HepG2 (cell line): Measurements from ENCODE around the gene LZTR1. TPM values are rescaled to one million over a fixed set of nuclear protein-coding genes. Genes with fewer than 3 reads are reported as not detected.

Experiments used
- CAMTA2 ChIP-seq: sonication (generic); formaldehyde crosslinking; IDR thresholded peaks from 2 replicates; pipeline ENCODE4 v1.4.0; 2020; ENCODE audit warnings: mild to moderate bottlenecking, missing genetic modification reagents, borderline replicate concordance
- CBFB ChIP-seq: sonication (generic); formaldehyde crosslinking; IDR thresholded peaks from 2 replicates; pipeline ENCODE4 v1.4.0; 2020; ENCODE audit warnings: missing genetic modification reagents
- CREBL2 ChIP-seq: sonication (generic); formaldehyde crosslinking; IDR thresholded peaks from 2 replicates; pipeline ENCODE4 v1.8.1; 2023; ENCODE audit warnings: missing genetic modification reagents, mild to moderate bottlenecking, borderline replicate concordance
- FLYWCH1 ChIP-seq: sonication (generic); formaldehyde crosslinking; IDR thresholded peaks from 2 replicates; pipeline ENCODE4 v1.8.1; 2023; ENCODE audit warnings: mild to moderate bottlenecking, missing genetic modification reagents
- FOXK1 ChIP-seq: sonication (generic); formaldehyde crosslinking; IDR thresholded peaks from 2 replicates; pipeline ENCODE4 v1.4.0; 2020; ENCODE audit warnings: low read depth, missing genetic modification reagents, borderline replicate concordance
- HINFP ChIP-seq: sonication (generic); formaldehyde crosslinking; IDR thresholded peaks from 2 replicates; pipeline ENCODE4 v1.4.0; 2020; ENCODE audit warnings: low read depth, mild to moderate bottlenecking, missing genetic modification reagents
- HMG20B ChIP-seq: conservative IDR thresholded peaks from 2 replicates; pipeline ENCODE4 v1.6.1; 2016; ENCODE audit warnings: missing genetic modification reagents, missing compliant biosample characterization
- HNF4A ChIP-seq: sonication (generic); formaldehyde crosslinking; IDR thresholded peaks from 2 replicates; pipeline ENCODE4 v1.4.0; 2020; ENCODE audit warnings: missing genetic modification reagents
- JUND ChIP-seq: sonication (generic); formaldehyde crosslinking; IDR thresholded peaks from 2 replicates; pipeline ENCODE4 v1.8.0; 2022; ENCODE audit warnings: mild to moderate bottlenecking, missing genetic modification reagents
- KAT8 ChIP-seq: IDR thresholded peaks from 2 replicates; pipeline ENCODE4 v1.6.1; 2016; ENCODE audit warnings: missing genetic modification reagents, missing compliant biosample characterization
- NAIF1 ChIP-seq: sonication (generic); formaldehyde crosslinking; IDR thresholded peaks from 2 replicates; pipeline ENCODE4 v1.5.0; 2020; ENCODE audit warnings: mild to moderate bottlenecking, missing genetic modification reagents, borderline replicate concordance
- PHF5A ChIP-seq: IDR thresholded peaks from one replicate; pipeline ENCODE4 v1.6.1; 2018; ENCODE audit warnings: low read depth, missing genetic modification reagents; ENCODE audit not compliant: unreplicated experiment
- PRPF4 ChIP-seq: fragments of 200-400 bp; formaldehyde crosslinking; IDR thresholded peaks from 2 replicates; pipeline ENCODE4 v1.6.1; 2016; ENCODE audit warnings: low read length, low read depth; ENCODE audit not compliant: poor library complexity, severe bottlenecking
- RAD21 ChIP-seq: fragments of 450-650 bp; formaldehyde crosslinking; IDR thresholded peaks from 2 replicates; pipeline ENCODE4 v1.5.0; 2020; ENCODE audit warnings: mild to moderate bottlenecking
- RBM39 ChIP-seq: fragments of 200-400 bp; formaldehyde crosslinking; IDR thresholded peaks from one replicate; pipeline ENCODE4 v1.6.1; 2018; ENCODE audit warnings: antibody characterized with exemption, mild to moderate bottlenecking, low read depth, low read length; ENCODE audit not compliant: poor library complexity, severe bottlenecking
- SKI ChIP-seq: fragments of 450-650 bp; IDR thresholded peaks from one replicate; pipeline ENCODE4 v1.6.1; 2018; ENCODE audit warnings: mild to moderate bottlenecking; ENCODE audit not compliant: partially characterized antibody
- SMARCC2 ChIP-seq: fragments of 450-650 bp; IDR thresholded peaks from 2 replicates; pipeline ENCODE4 v1.6.1; 2017; ENCODE audit warnings: antibody characterized with exemption, mild to moderate bottlenecking
- TBX2 ChIP-seq: sonication (generic); formaldehyde crosslinking; IDR thresholded peaks from 2 replicates; pipeline ENCODE4 v1.5.0; 2020; ENCODE audit warnings: missing genetic modification reagents, mild to moderate bottlenecking, borderline replicate concordance
- YEATS4 ChIP-seq: sonication (generic); formaldehyde crosslinking; IDR thresholded peaks from 2 replicates; pipeline ENCODE4 v1.4.0; 2020; ENCODE audit warnings: missing genetic modification reagents, borderline replicate concordance
- ZFAT ChIP-seq: sonication (generic); formaldehyde crosslinking; conservative IDR thresholded peaks from 2 replicates; pipeline ENCODE4 v1.8.1; 2023; ENCODE audit warnings: missing genetic modification reagents, inconsistent platforms
- ZFP82 ChIP-seq: sonication (generic); formaldehyde crosslinking; IDR thresholded peaks from 2 replicates; pipeline ENCODE4 v1.5.1; 2020; ENCODE audit warnings: mild to moderate bottlenecking, missing genetic modification reagents, borderline replicate concordance
- ZFP90 ChIP-seq: sonication (generic); formaldehyde crosslinking; IDR thresholded peaks from 2 replicates; pipeline ENCODE4 v1.8.0; 2022; ENCODE audit warnings: missing genetic modification reagents, mild to moderate bottlenecking, inconsistent platforms, borderline replicate concordance
- ZFX ChIP-seq: sonication (generic); formaldehyde crosslinking; IDR thresholded peaks from 2 replicates; pipeline ENCODE4 v1.4.0; 2020; ENCODE audit warnings: mild to moderate bottlenecking, low read depth, missing genetic modification reagents, moderate library complexity
- ZMAT3 ChIP-seq: sonication (generic); formaldehyde crosslinking; conservative IDR thresholded peaks from 2 replicates; pipeline ENCODE4 v1.7.0; 2021; ENCODE audit warnings: missing genetic modification reagents
- ZNF138 ChIP-seq: sonication (generic); formaldehyde crosslinking; IDR thresholded peaks from 2 replicates; pipeline ENCODE4 v1.5.0; 2020; ENCODE audit warnings: mild to moderate bottlenecking, low read depth, missing genetic modification reagents
- ZNF296 ChIP-seq: sonication (generic); formaldehyde crosslinking; conservative IDR thresholded peaks from 2 replicates; pipeline ENCODE4 v1.5.0; 2020; ENCODE audit warnings: mild to moderate bottlenecking, missing genetic modification reagents
- ZNF383 ChIP-seq: sonication (generic); formaldehyde crosslinking; IDR thresholded peaks from 2 replicates; pipeline ENCODE4 v1.4.0; 2020; ENCODE audit warnings: missing genetic modification reagents, mild to moderate bottlenecking, borderline replicate concordance
- ZNF468 ChIP-seq: sonication (generic); formaldehyde crosslinking; IDR thresholded peaks from 2 replicates; pipeline ENCODE4 v1.8.0; 2022; ENCODE audit warnings: mild to moderate bottlenecking, moderate library complexity, missing genetic modification reagents
- ZNF546 ChIP-seq: sonication (generic); formaldehyde crosslinking; conservative IDR thresholded peaks from 2 replicates; pipeline ENCODE4 v1.8.1; 2023; ENCODE audit warnings: mild to moderate bottlenecking, missing genetic modification reagents
- ZNF562 ChIP-seq: sonication (generic); formaldehyde crosslinking; IDR thresholded peaks from 2 replicates; pipeline ENCODE4 v1.8.0; 2022; ENCODE audit warnings: missing genetic modification reagents, borderline replicate concordance
- ZNF772 ChIP-seq: sonication (generic); formaldehyde crosslinking; IDR thresholded peaks from 2 replicates; pipeline ENCODE4 v1.5.0; 2020; ENCODE audit warnings: mild to moderate bottlenecking, missing genetic modification reagents
- ZNF792 ChIP-seq: IDR thresholded peaks from 2 replicates; pipeline ENCODE4 v1.6.1; 2016
- polyA plus RNA-seq, 8 experiments: library from polyadenylated mRNA; depleted of rRNA in 3 of 8; stranded (reverse) in 7 of 8; unstranded in 1 of 8; fragments of >200 nt; fragmentation: Illumina TruSeq in 4 of 8; extraction: Trizol in 4 of 8; gene quantifications; 2 replicates each; pipeline versions ENCODE4 v1.2.1 to v1.2.3, GENCODE V29; 2011 to 2016; ENCODE audit warnings: low read depth in 4 of 8, missing spikeins in 1 of 8, mixed read lengths in 1 of 8; ENCODE audit not compliant: insufficient read depth in 1 of 8
- total RNA-seq, 5 experiments: library from RNA; depleted of rRNA; stranded (reverse); fragments of >200 nt; fragmentation: Illumina TruSeq; extraction: Trizol; gene quantifications; 2 replicates each; pipeline ENCODE4 v1.2.3, GENCODE V29; 2016; ENCODE audit warnings: low read depth in 1 of 5

Gene LZTR1
- total and polyA plus RNA-seq, 2 of the 13 experiments (the other 11 are each of a cell fraction or from before 2014, with no cell fraction given): 21.8 to 22.4 TPM

- TF ChIP-seq HINFP (CRISPR knock-in tag) (no peak), ZNF772 (no peak), SMARCC2 (no peak), RAD21 (CRISPR knock-in tag) (no peak), PRPF4 (no peak), FLYWCH1 (CRISPR knock-in tag) (no peak), CAMTA2 (no peak), CBFB (CRISPR knock-in tag) (no peak), HMG20B (CRISPR knock-in tag) (no peak), ZNF562 (CRISPR knock-in tag) (no peak), ZFX (CRISPR knock-in tag) (peak; percentile 23; the same call in 1 of the 2 replicates), ZNF138 (no peak), ZFP90 (no peak; the same call in 1 of the 2 replicates), ZNF468 (no peak), TBX2 (no peak), HNF4A (CRISPR knock-in tag) (peak; percentile 45), KAT8 (CRISPR knock-in tag) (0 out of 2 replicates have a peak, but pooled peaks have one; percentile 9), CREBL2 (no peak), RBM39 (no peak), ZFP82 (CRISPR knock-in tag) (no peak), PHF5A (CRISPR knock-in tag) (peak; percentile 28), SKI (no peak), FOXK1 (no peak), NAIF1 (no peak), YEATS4 (no peak), ZMAT3 (no peak), ZNF792 (peak; percentile 39), ZNF296 (CRISPR knock-in tag) (no peak), ZFAT (CRISPR knock-in tag) (no peak), ZNF383 (no peak), ZNF546 (CRISPR knock-in tag) (no peak), JUND (CRISPR knock-in tag) (no peak)
These were observed 30.8 kb upstream of the LZTR1 start (continued) for GRCh38 chr22:20951151-20951931.
